Common myeloid progenitor, CD34-positive (primary cell): ENCODE data around the gene SFXN2.

ENCODE experiments used
- CTCF ChIA-PET: fragments of 350-600 bp; sonication (Branson Sonifier 250); formaldehyde crosslinking; loops from one replicate; lab custom pipeline; 2021; ENCODE audit warnings: antibody characterized with exemption; lab: Charles Lee
- POLR2A ChIA-PET: fragments of 350-600 bp; sonication (Branson Sonifier 250); formaldehyde crosslinking; loops from one replicate; lab custom pipeline; 2021; ENCODE audit warnings: antibody characterized with exemption; lab: Charles Lee
- DNase-seq, 3 donors: peaks; one replicate each; pipeline versions ENCODE4 v3.0.0 to v3.0.0-alpha.2; 2013
- H3K27ac ChIP-seq, 2 experiments: 1 replicate in 1 of 2; 2 replicates in 1 of 2; pipeline ENCODE4 v1.7.0; 2013; ENCODE audit warnings: inconsistent platforms in 2 of 2, low read length in 2 of 2, mild to moderate bottlenecking in 2 of 2, low read depth in 1 of 2, moderate library complexity in 1 of 2; ENCODE audit not compliant: severe bottlenecking in 2 of 2, insufficient read depth in 1 of 2, poor library complexity in 1 of 2
- H3K27me3 ChIP-seq, 5 experiments: replicated peaks in 2 of 5; 1 replicate in 3 of 5; 2 replicates in 2 of 5; pipeline versions ENCODE4 v1.6.1 to v1.7.0; 2013; ENCODE audit warnings: low read length in 4 of 5, mild to moderate bottlenecking in 2 of 5, moderate library complexity in 2 of 5, inconsistent platforms in 1 of 5; ENCODE audit not compliant: insufficient read depth in 5 of 5, control insufficient read depth in 4 of 5
- H3K36me3 ChIP-seq, 4 experiments: 1 replicate in 2 of 4; 2 replicates in 2 of 4; pipeline versions ENCODE4 v1.6.1 to v1.7.0; 2013; ENCODE audit warnings: low read length in 3 of 4, control low read depth in 1 of 4, mild to moderate bottlenecking in 1 of 4; ENCODE audit not compliant: control insufficient read depth in 4 of 4, insufficient read depth in 4 of 4
- H3K4me1 ChIP-seq, 4 experiments: 1 replicate in 3 of 4; 2 replicates in 1 of 4; pipeline versions ENCODE4 v1.6.1 to v1.7.1; 2013; ENCODE audit warnings: low read length in 3 of 4, mild to moderate bottlenecking in 3 of 4, control low read depth in 1 of 4, inconsistent platforms in 1 of 4, moderate library complexity in 1 of 4; ENCODE audit not compliant: control insufficient read depth in 4 of 4, insufficient read depth in 4 of 4; ENCODE audit errors: control extremely low read depth in 1 of 4
- H3K4me3 ChIP-seq, 7 experiments: 1 replicate in 4 of 7; 2 replicates in 3 of 7; pipeline versions ENCODE4 v1.5.1 to v1.7.0; 2013; ENCODE audit warnings: mild to moderate bottlenecking in 7 of 7, low read length in 6 of 7, moderate library complexity in 6 of 7, inconsistent platforms in 2 of 7, low read depth in 2 of 7, control low read depth in 1 of 7; ENCODE audit not compliant: insufficient read depth in 4 of 7, control insufficient read depth in 1 of 7; ENCODE audit errors: extremely low read depth in 1 of 7
- H3K9me3 ChIP-seq, 5 experiments: 1 replicate in 4 of 5; 2 replicates in 1 of 5; pipeline versions ENCODE4 v1.6.1 to v1.7.1; 2013; ENCODE audit warnings: low read length in 4 of 5, mild to moderate bottlenecking in 2 of 5, inconsistent platforms in 1 of 5, low read depth in 1 of 5, moderate library complexity in 1 of 5; ENCODE audit not compliant: control insufficient read depth in 4 of 5, insufficient read depth in 2 of 5; ENCODE audit errors: control extremely low read depth in 1 of 5
- WGBS: methylation state at CpG from one replicate; pipeline ENCODE4 v1.1.5; 2013; ENCODE audit not compliant: insufficient coverage; 5-methylcytosine and 5-hydroxymethylcytosine counted together

Gene SFXN2

GRCh38 chr10:102670065-102670670 is 44.3 kb upstream of the SFXN2 start:
- ChIA-PET CTCF (interaction anchor here (1.0 to 2.5 kb wide), 14 partner anchors 9 to 74 kb away, joined by 3 to 13 read pairs (median 4); no protein-coding TSS in a partner anchor), POLR2A (interaction anchor here (0.8 to 1.6 kb wide), 3 partner anchors 9 to 24 kb away, joined by 3 to 5 read pairs (median 3); no protein-coding TSS in a partner anchor)
- Histone ChIP-seq H3K9me3 (no peaks in the 10 kb centered on the region), H3K4me1 (peaks cover 13 to 53% (median 32%) of the 10 kb centered on the region in 4 experiments), H3K27me3 (no peaks in the 10 kb centered on the region), H3K27ac (no peak overlapping the region), H3K36me3 (no peaks in the 10 kb centered on the region), H3K4me3 (no peak overlapping the region)
- DNase-seq, result no peak
- 94% methylated on average over 9 of the region's 9 CpGs for WGBS

- POLR2A ChIA-PET, result no interaction called here
- no peak for DNase-seq
- Histone ChIP-seq H3K4me3 (no peak overlapping the region), H3K9me3 (no peaks in the 10 kb centered on the region), H3K27ac (no peak overlapping the region), H3K36me3 (no peaks in the 10 kb centered on the region), H3K4me1 (peaks cover 20 to 60% (median 40%) of the 10 kb centered on the region in 4 experiments), H3K27me3 (no peaks in the 10 kb centered on the region)
- 95% methylated on average over 4 of the region's 6 CpGs for whole genome bisulfite sequencing
- CTCF ChIA-PET, result interaction anchor here (0.7 to 2.3 kb wide), 11 partner anchors 9 to 75 kb away, joined by 3 to 13 read pairs (median 3); no protein-coding TSS in a partner anchor
Observed at GRCh38 chr10:102670871-102671434, 43.5 kb upstream of the SFXN2 start.

- no peak for DNase-seq
- H3K27me3 ChIP-seq, result no peaks in the 10 kb centered on the region
- CTCF ChIA-PET, result interaction anchor here (0.9 to 8.8 kb wide), 5 partner anchors 9 to 78 kb away, joined by 3 to 98 read pairs (median 8); partner anchors contain the start of genes ARL3 and SFXN2
- H3K9me3 ChIP-seq, result no peaks in the 10 kb centered on the region
- peak overlapping the region in 1 of 2 experiments; percentile 27 for H3K27ac ChIP-seq
- no peaks in the 10 kb centered on the region for H3K36me3 ChIP-seq
- peak overlapping the region in 5 of 7 experiments; percentile 32 to 77 (median 58) for H3K4me3 ChIP-seq
- peaks cover 28 to 72% (median 46%) of the 10 kb centered on the region in 4 experiments for H3K4me1 ChIP-seq
- POLR2A ChIA-PET, result interaction anchor here (0.6 to 1.7 kb wide), 2 partner anchors 27 to 279 kb away, joined by 3 to 5 read pairs; no protein-coding TSS in a partner anchor
- WGBS, result 83% methylated on average over 9 of the region's 13 CpGs
Observed at GRCh38 chr10:102673236-102673818, 41.1 kb upstream of the SFXN2 start.

GRCh38 chr10:102673819-102674511 is 40.5 kb upstream of the SFXN2 start:
- Histone ChIP-seq H3K27me3 (no peaks in the 10 kb centered on the region), H3K27ac (peak overlapping the region in 1 of 2 experiments; percentile 27), H3K36me3 (no peaks in the 10 kb centered on the region), H3K4me1 (peaks cover 28 to 78% (median 51%) of the 10 kb centered on the region in 4 experiments), H3K9me3 (no peaks in the 10 kb centered on the region), H3K4me3 (peak overlapping the region; percentile 8 to 77 (median 40))
- CTCF ChIA-PET, result interaction anchor here (0.9 to 8.8 kb wide), 5 partner anchors 10 to 78 kb away, joined by 3 to 98 read pairs (median 8); partner anchors contain the start of genes ARL3 and SFXN2
- whole genome bisulfite sequencing, result 0% methylated on average over 8 of the region's 19 CpGs
- DNase-seq, result peak; percentile 89 to 97 (median 96)
- POLR2A ChIA-PET, result interaction anchor here (0.5 to 1.7 kb wide), 4 partner anchors 13 to 365 kb away, joined by 3 to 5 read pairs (median 3); no protein-coding TSS in a partner anchor

GRCh38 chr10:102674566-102674965 is 39.9 kb upstream of the SFXN2 start:
- H3K36me3 ChIP-seq, result no peaks in the 10 kb centered on the region
- H3K27ac ChIP-seq, result peak overlapping the region in 1 of 2 experiments; percentile 2
- H3K27me3 ChIP-seq, result no peaks in the 10 kb centered on the region
- 75% methylated on average over 1 of the region's 2 CpGs for WGBS
- H3K4me3 ChIP-seq, result peak overlapping the region in 5 of 7 experiments; percentile 23 to 77 (median 40)
- ChIA-PET CTCF (interaction anchor here (0.7 to 8.8 kb wide), 7 partner anchors 10 to 37 kb away, joined by 3 to 98 read pairs (median 4); partner anchors contain the start of genes ARL3 and SFXN2), POLR2A (interaction anchor here (0.5 to 1.7 kb wide), 3 partner anchors 14 to 364 kb away, joined by 3 to 5 read pairs (median 3); no protein-coding TSS in a partner anchor)
- no peaks in the 10 kb centered on the region for H3K9me3 ChIP-seq
- DNase-seq, result no peak
- peaks cover 28 to 82% (median 55%) of the 10 kb centered on the region in 4 experiments for H3K4me1 ChIP-seq

GRCh38 chr10:102675011-102675665 is 39.3 kb upstream of the SFXN2 start:
- no peak for DNase-seq
- Histone ChIP-seq H3K4me3 (peak overlapping the region in 1 of 7 experiments; percentile 69), H3K36me3 (no peaks in the 10 kb centered on the region), H3K4me1 (peaks cover 28 to 76% (median 55%) of the 10 kb centered on the region in 4 experiments), H3K27me3 (no peaks in the 10 kb centered on the region), H3K27ac (no peak overlapping the region), H3K9me3 (no peaks in the 10 kb centered on the region)
- 73% methylated on average over 8 of the region's 8 CpGs for WGBS
- ChIA-PET POLR2A (interaction anchor here (0.6 to 1.7 kb wide), 2 partner anchors 29 to 40 kb away, joined by 3 to 5 read pairs; no protein-coding TSS in a partner anchor), CTCF (interaction anchor here (0.7 to 8.8 kb wide), 8 partner anchors 9 to 101 kb away, joined by 3 to 98 read pairs (median 3); partner anchors contain the start of genes ARL3 and SFXN2)
